ENCODE measurements around the gene C10orf62. TPM values are rescaled to one million over a fixed set of nuclear protein-coding genes. Genes with fewer than 3 reads are reported as not detected.

Gene C10orf62
- polyA plus RNA-seq, 3 donors, result not detected

- Mint-ChIP-seq H3K4me3 (no peak overlapping the region), H3K27me3 (ENCODE audit: low read depth in 3 of 3) (peaks cover 2 to 7% (median 6%) of the 10 kb centered on the region in 3 donors), H3K36me3 (peaks cover 24 to 38% of the 10 kb centered on the region in 2 donors), H3K27ac (no peak overlapping the region), H3K9me3 (no peaks in the 10 kb centered on the region), H3K4me1 (no peaks in the 10 kb centered on the region)
- Histone ChIP-seq H3K4me2 (replicated peaks; ENCODE audit: extremely low read depth, low read length, poor library complexity, severe bottlenecking) (no peak overlapping the region), H3K9ac (ENCODE audit: insufficient read depth, low read length, poor library complexity, severe bottlenecking) (no peak overlapping the region), H3K9me3 (replicated peaks in 1 of 2; ENCODE audit: control insufficient read depth in 1 of 2, insufficient read depth in 1 of 2, low read length in 2 of 2) (no peaks in the 10 kb centered on the region), H3K4me1 (ENCODE audit: control insufficient read depth in 1 of 2, insufficient read depth in 2 of 2, low read length in 2 of 2) (no peaks in the 10 kb centered on the region), H3K27me3 (ENCODE audit: control insufficient read depth in 2 of 2, insufficient read depth in 2 of 2, low read length in 2 of 2) (no peaks in the 10 kb centered on the region), H3K27ac (ENCODE audit: low read depth in 1 of 2, low read length in 2 of 2) (no peak overlapping the region), H3K36me3 (replicated peaks in 1 of 2; ENCODE audit: control insufficient read depth in 1 of 2, insufficient read depth in 2 of 2, low read length in 2 of 2) (peaks cover 25 to 41% of the 10 kb centered on the region in 2 donors), H4K20me1 (ENCODE audit: insufficient read depth, low read length) (peaks cover 4% of the 10 kb centered on the region), H2AFZ (ENCODE audit: insufficient read depth, low read depth, low read length, poor library complexity, severe bottlenecking) (no peak overlapping the region), H3K4me3 (replicated peaks in 1 of 3; ENCODE audit: low read depth in 2 of 3, low read length in 3 of 3) (no peak overlapping the region), H3K79me2 (ENCODE audit: insufficient read depth, low read length) (no peaks in the 10 kb centered on the region)
- DNase-seq, result no peak
- WGBS (ENCODE audit: insufficient coverage), result no CpG with 5 or more reads among the region's 2 CpGs
- no peak for TF ChIP-seq CTCF (IDR thresholded peaks at IDR 0.05)
- intact Hi-C loops (cut with micrococcal nuclease), result loop anchor here in 1 of 2 donors (10.0 kb wide), 2 partner anchors 92 to 162 kb away; partner anchors contain the start of gene ZFYVE27
Measured at GRCh38 chr10:97573021-97573420, 16.5 kb upstream of the C10orf62 start.

GRCh38 chr10:97573672-97574071 lies 15.8 kb upstream of the C10orf62 start:
- peaks cover 4% of the 10 kb centered on the region for H4K20me1 ChIP-seq (ENCODE audit: insufficient read depth, low read length)
- H3K27me3 Mint-ChIP-seq (ENCODE audit: low read depth in 3 of 3), result peaks cover 6 to 14% (median 13%) of the 10 kb centered on the region in 3 donors
- H3K27me3 ChIP-seq (ENCODE audit: control insufficient read depth in 2 of 2, insufficient read depth in 2 of 2, low read length in 2 of 2), result peaks cover 0 to 6% of the 10 kb centered on the region in 2 donors
- no peak overlapping the region for H3K4me3 Mint-ChIP-seq
- H3K9ac ChIP-seq (ENCODE audit: insufficient read depth, low read length, poor library complexity, severe bottlenecking), result no peak overlapping the region
- no peak for DNase-seq
- no peak overlapping the region for H3K27ac ChIP-seq (ENCODE audit: low read depth in 1 of 2, low read length in 2 of 2)
- no peaks in the 10 kb centered on the region for H3K79me2 ChIP-seq (ENCODE audit: insufficient read depth, low read length)
- H2AFZ ChIP-seq (ENCODE audit: insufficient read depth, low read depth, low read length, poor library complexity, severe bottlenecking), result no peak overlapping the region
- TF ChIP-seq CTCF (IDR thresholded peaks at IDR 0.05), result no peak
- H3K4me2 ChIP-seq (replicated peaks; ENCODE audit: extremely low read depth, low read length, poor library complexity, severe bottlenecking), result no peak overlapping the region
- H3K4me1 Mint-ChIP-seq, result no peaks in the 10 kb centered on the region
- H3K4me3 ChIP-seq (replicated peaks in 1 of 3; ENCODE audit: low read depth in 2 of 3, low read length in 3 of 3), result no peak overlapping the region
- H3K4me1 ChIP-seq (ENCODE audit: control insufficient read depth in 1 of 2, insufficient read depth in 2 of 2, low read length in 2 of 2), result no peaks in the 10 kb centered on the region
- H3K27ac Mint-ChIP-seq, result no peak overlapping the region
- intact Hi-C loops (cut with micrococcal nuclease), result loop anchor here in 1 of 2 donors (10.0 kb wide), 2 partner anchors 91 to 161 kb away; partner anchors contain the start of gene ZFYVE27
- H3K36me3 Mint-ChIP-seq, result peaks cover 20 to 31% of the 10 kb centered on the region in 2 donors
- no CpG with 5 or more reads among the region's 2 CpGs for WGBS (ENCODE audit: insufficient coverage)
- H3K36me3 ChIP-seq (replicated peaks in 1 of 2; ENCODE audit: control insufficient read depth in 1 of 2, insufficient read depth in 2 of 2, low read length in 2 of 2), result peaks cover 21 to 34% of the 10 kb centered on the region in 2 donors
- no peaks in the 10 kb centered on the region for H3K9me3 ChIP-seq (replicated peaks in 1 of 2; ENCODE audit: control insufficient read depth in 1 of 2, insufficient read depth in 1 of 2, low read length in 2 of 2)
- no peaks in the 10 kb centered on the region for H3K9me3 Mint-ChIP-seq
